ENCODE data around the gene PCSK5. TPM values are rescaled to one million over a fixed set of nuclear protein-coding genes. Genes with fewer than 3 reads are reported as not detected.
A peak's percentile ranks its signal among the peaks of the same experiment; 100 is the strongest.

PCSK5 gene
- polyA plus RNA-seq, 3 donors: 4.8 to 13.0 (median 7.1) TPM

- no peak overlapping the region for H3K9ac ChIP-seq (ENCODE audit: insufficient read depth, low read length, poor library complexity, severe bottlenecking)
- no peak overlapping the region for H2AFZ ChIP-seq (ENCODE audit: insufficient read depth, low read depth, low read length, poor library complexity, severe bottlenecking)
- Mint-ChIP-seq H3K27me3 (ENCODE audit: low read depth in 3 of 3) (peaks cover 35 to 54% (median 43%) of the 10 kb centered on the region in 3 donors), H3K4me1 (peaks cover 32% of the 10 kb centered on the region), H3K27ac (no peak overlapping the region), H3K36me3 (no peaks in the 10 kb centered on the region), H3K4me3 (no peak overlapping the region), H3K9me3 (peaks cover 0 to 2% (median 0%) of the 10 kb centered on the region in 7 donors)
- H3K27me3 ChIP-seq (ENCODE audit: control insufficient read depth in 2 of 2, insufficient read depth in 2 of 2, low read length in 2 of 2): peaks cover 28 to 59% of the 10 kb centered on the region in 2 donors
- DNase-seq: peak; percentile 18 to 72 (median 20)
- peaks cover 15 to 17% of the 10 kb centered on the region in 2 donors for H3K4me1 ChIP-seq (ENCODE audit: control insufficient read depth in 1 of 2, insufficient read depth in 2 of 2, low read length in 2 of 2)
- H3K4me3 ChIP-seq (replicated peaks in 1 of 3; ENCODE audit: low read depth in 2 of 3, low read length in 3 of 3): no peak overlapping the region
- TF ChIP-seq CTCF (IDR thresholded peaks at IDR 0.05): no peak
- H3K4me2 ChIP-seq (replicated peaks; ENCODE audit: extremely low read depth, low read length, poor library complexity, severe bottlenecking): no peak overlapping the region
- intact Hi-C loops (cut with micrococcal nuclease): no loop called here
- no peak overlapping the region for H3K27ac ChIP-seq (ENCODE audit: low read depth in 1 of 2, low read length in 2 of 2)
- 75% methylated on average over 2 of the region's 2 CpGs for WGBS (ENCODE audit: insufficient coverage)
- no peaks in the 10 kb centered on the region for H3K79me2 ChIP-seq (ENCODE audit: insufficient read depth, low read length)
- H4K20me1 ChIP-seq (ENCODE audit: insufficient read depth, low read length): no peaks in the 10 kb centered on the region
- H3K9me3 ChIP-seq (replicated peaks in 1 of 2; ENCODE audit: control insufficient read depth in 1 of 2, insufficient read depth in 1 of 2, low read length in 2 of 2): no peaks in the 10 kb centered on the region
- no peaks in the 10 kb centered on the region for H3K36me3 ChIP-seq (replicated peaks in 1 of 2; ENCODE audit: control insufficient read depth in 1 of 2, insufficient read depth in 2 of 2, low read length in 2 of 2)
Observed at GRCh38 chr9:76216161-76216649, 325.7 kb downstream of the PCSK5 start.

GRCh38 chr9:76218117-76218885, 327.8 kb downstream of the PCSK5 start:
- Histone ChIP-seq H3K4me2 (replicated peaks; ENCODE audit: extremely low read depth, low read length, poor library complexity, severe bottlenecking) (no peak overlapping the region), H3K9me3 (replicated peaks in 1 of 2; ENCODE audit: control insufficient read depth in 1 of 2, insufficient read depth in 1 of 2, low read length in 2 of 2) (no peaks in the 10 kb centered on the region), H3K4me1 (ENCODE audit: control insufficient read depth in 1 of 2, insufficient read depth in 2 of 2, low read length in 2 of 2) (peaks cover 15 to 17% of the 10 kb centered on the region in 2 donors), H4K20me1 (ENCODE audit: insufficient read depth, low read length) (no peaks in the 10 kb centered on the region), H3K79me2 (ENCODE audit: insufficient read depth, low read length) (no peaks in the 10 kb centered on the region), H3K4me3 (replicated peaks in 1 of 3; ENCODE audit: low read depth in 2 of 3, low read length in 3 of 3) (no peak overlapping the region), H2AFZ (ENCODE audit: insufficient read depth, low read depth, low read length, poor library complexity, severe bottlenecking) (no peak overlapping the region), H3K27ac (ENCODE audit: low read depth in 1 of 2, low read length in 2 of 2) (no peak overlapping the region), H3K9ac (ENCODE audit: insufficient read depth, low read length, poor library complexity, severe bottlenecking) (no peak overlapping the region), H3K27me3 (ENCODE audit: control insufficient read depth in 2 of 2, insufficient read depth in 2 of 2, low read length in 2 of 2) (peaks cover 23 to 49% of the 10 kb centered on the region in 2 donors), H3K36me3 (replicated peaks in 1 of 2; ENCODE audit: control insufficient read depth in 1 of 2, insufficient read depth in 2 of 2, low read length in 2 of 2) (no peaks in the 10 kb centered on the region)
- no peak for DNase-seq
- no peak for TF ChIP-seq CTCF (IDR thresholded peaks at IDR 0.05)
- WGBS (ENCODE audit: insufficient coverage): 96% methylated on average over 3 of the region's 9 CpGs
- Mint-ChIP-seq H3K27me3 (ENCODE audit: low read depth in 3 of 3) (peaks cover 28 to 48% (median 39%) of the 10 kb centered on the region in 3 donors), H3K4me3 (peak overlapping the region in 1 of 2 donors; percentile 63), H3K9me3 (peaks cover 0 to 2% (median 0%) of the 10 kb centered on the region in 7 donors), H3K27ac (peak overlapping the region in 1 of 7 donors; percentile 47), H3K4me1 (peaks cover 32% of the 10 kb centered on the region), H3K36me3 (no peaks in the 10 kb centered on the region)
- intact Hi-C loops (cut with micrococcal nuclease): no loop called here
